Dedifferentiated amniotic fluid mesenchymal stem cell (primary cell): ENCODE data around the gene NRXN3.

ENCODE experiments used
- DNase-seq: peaks from one replicate; pipeline ENCODE4 v3.0.0-alpha.2; 2016; ENCODE audit errors: extremely low spot score

The NRXN3 gene

DNA sequence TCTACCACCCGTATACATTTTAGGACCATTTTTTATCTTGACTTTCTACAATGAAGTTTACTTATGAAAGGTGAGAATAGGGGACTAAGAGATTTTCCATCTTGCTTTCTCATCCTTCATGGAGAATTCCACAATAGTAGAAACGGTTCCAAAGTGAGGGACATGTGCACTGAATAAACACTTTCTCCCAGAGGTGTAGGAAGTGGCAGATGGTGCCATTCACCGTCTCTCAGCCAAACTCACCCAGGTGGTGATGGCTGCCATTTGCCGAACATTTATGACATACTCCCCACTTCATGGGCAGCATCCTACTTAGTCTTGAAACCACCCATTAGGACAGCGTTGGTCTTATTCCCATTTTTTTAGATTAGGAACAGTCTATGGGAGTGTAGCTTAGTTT is 1500.6 kb downstream of the NRXN3 start:
- no peak for DNase-seq

DNA sequence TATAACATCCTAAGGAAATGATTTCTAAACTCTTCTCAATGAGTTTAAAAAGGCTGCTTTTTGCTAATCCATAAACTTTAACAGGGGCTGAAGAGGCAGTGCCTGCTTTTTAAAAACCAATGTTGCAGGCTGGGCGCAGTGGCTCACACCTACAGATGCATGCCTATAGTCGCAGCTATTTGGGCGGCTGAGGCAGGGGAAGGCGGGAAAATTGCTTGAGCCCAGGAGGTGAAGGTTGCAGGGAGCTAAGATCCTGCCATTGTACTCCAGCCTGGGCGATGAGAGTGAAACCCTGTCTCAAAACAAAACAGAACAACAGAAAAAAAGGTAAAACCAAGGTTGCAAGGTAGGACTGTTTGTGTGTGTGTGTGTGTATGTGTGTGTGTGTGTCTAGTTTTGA is 1509.9 kb downstream of the NRXN3 start:
- DNase-seq: no peak

DNA sequence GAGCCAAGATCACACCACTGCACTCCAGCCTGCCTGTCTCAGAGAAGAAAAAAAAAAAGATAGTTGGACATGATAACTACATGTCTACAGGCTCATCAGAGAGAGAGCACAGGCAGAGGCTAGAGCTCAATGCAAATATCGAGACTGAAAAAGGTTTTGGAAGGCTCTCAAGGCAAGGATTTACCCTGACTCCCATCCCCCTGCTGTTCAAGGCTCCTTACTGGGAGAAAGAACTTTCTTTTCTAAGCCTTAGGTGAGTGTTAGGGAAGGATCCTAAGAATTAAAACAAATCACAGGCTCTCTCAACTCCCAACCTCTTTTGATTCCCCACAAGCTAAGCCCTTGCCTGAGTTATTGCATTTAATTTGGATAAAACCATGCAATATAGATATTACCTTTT is 1516.0 kb downstream of the NRXN3 start:
- DNase-seq: no peak

- DNase-seq: no peak
Measured at GRCh38 chr14:79690960-79691359, 1520.8 kb downstream of the NRXN3 start.

GRCh38 chr14:79693935-79694334 is 1523.8 kb downstream of the NRXN3 start:
- DNase-seq: no peak

DNA sequence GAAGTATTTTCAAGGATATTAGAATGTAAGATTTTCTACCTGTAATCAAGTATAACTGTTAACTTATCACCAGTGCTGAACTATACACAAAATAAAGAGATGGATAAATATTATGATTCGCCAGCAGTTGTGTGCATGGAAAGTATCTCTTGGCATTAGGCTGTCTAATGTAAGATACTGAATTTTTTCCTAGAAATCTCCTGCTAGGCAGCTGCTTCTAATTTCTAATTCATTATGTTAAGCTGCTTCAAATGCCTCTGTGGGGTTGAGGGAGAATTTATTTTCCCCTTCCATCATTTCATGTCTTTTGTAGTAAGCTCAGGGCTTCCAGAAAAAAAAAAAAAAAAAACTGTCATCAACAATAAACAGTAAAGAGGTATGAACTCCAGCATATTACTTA is 1525.1 kb downstream of the NRXN3 start:
- DNase-seq: no peak

GRCh38 chr14:79698298-79698711 is 1528.1 kb downstream of the NRXN3 start:
- DNase-seq: no peak

DNA sequence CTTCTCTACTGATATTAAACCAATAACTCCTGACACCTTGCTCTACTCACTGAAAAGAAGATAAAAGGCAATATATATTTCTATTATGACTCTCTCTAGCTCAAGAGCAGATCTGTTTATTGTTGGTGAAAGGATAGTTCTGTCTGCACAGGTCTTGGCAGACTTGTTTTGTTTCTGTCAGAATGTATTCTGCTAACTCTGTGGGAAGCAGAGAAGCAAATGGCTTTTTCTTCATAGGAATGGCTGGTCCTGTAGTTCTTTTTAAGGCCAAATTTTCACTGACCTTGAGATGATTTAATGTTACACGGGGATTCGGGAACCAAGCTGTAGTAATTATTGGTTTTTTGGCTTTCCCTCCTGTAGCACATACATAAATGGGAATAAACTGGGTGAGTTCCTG is 1529.0 kb downstream of the NRXN3 start:
- no peak for DNase-seq

- DNase-seq: no peak
Measured at GRCh38 chr14:79701371-79701770, 1531.2 kb downstream of the NRXN3 start.

GRCh38 chr14:79702197-79702596 is 1532.0 kb downstream of the NRXN3 start:
- DNase-seq: no peak

DNA sequence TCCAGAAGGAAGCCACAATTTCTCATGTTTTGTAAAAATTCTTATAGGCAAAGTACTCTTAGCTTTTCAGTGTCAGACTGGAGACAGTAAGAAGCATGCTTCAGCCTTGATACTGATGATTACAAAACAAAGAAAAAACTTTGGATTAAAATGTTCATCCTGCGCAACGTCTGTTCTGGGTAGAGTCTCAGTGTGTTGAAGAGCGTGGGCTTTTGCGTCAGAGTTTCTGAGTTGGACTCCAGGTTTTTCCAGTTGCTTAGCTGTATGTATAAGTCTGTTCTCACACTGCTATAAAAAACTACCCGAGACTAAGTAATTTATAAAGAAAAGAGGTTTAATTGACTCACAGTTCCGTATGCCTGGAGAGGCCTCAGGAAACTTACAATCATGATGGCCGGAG is 1533.0 kb downstream of the NRXN3 start:
- DNase-seq: no peak

GRCh38 chr14:79704041-79704807 is 1534.1 kb downstream of the NRXN3 start:
- no peak for DNase-seq

DNA sequence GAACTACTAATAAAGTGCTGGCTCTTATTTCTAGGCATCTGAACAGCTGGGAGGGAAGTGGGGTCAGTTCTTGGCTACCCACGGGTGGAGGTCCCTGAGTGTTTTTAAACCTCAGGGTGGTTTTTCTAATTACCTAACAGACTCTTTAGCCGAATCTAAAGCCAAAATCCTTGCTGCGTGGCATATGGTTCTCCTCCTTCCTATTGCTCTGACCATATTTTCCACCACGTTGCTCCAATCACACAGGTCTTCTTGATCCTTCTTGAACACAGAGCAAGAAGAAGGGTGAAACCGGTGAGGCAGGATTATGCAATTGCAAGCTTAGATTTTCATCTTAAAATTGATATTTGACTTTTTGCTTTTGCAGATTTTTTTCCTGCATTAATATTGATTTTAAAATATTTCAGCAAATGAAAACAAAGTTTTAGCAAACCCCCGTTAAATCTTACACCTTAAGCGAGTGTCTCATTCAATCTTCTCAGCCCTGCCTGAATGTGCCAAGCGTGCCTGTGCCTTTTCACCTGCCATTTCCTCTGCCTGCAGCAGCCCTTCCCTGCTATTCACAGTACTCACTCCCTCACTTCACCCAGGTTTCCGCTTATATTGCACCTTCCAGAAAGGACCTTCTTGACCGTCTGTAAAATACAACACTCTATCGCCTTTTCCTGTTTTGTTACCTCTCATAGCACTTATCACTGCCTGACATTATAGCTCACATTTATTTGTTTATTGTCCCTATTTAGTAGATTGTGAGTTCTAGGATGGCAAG is 1535.1 kb downstream of the NRXN3 start:
- no peak for DNase-seq

DNA sequence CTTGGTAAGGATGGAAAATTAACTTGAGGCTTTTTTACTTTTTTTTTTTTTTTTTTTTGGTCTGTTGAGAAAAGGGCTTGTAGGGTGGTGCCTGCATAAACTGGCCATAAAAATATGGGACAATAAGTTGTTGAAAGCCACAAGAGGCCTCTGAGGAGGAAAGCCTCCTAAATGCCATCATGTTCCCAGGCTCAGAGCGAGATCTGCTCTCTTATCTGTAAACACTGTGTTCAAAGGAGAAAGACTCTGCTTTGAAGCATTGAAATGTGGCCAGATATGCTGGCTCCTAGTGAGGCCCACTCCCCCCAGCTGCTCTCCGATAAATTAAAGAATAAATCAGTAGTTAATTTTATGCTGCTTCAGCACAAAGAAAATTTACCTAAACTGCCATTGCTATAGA is 1536.2 kb downstream of the NRXN3 start:
- no peak for DNase-seq

DNA sequence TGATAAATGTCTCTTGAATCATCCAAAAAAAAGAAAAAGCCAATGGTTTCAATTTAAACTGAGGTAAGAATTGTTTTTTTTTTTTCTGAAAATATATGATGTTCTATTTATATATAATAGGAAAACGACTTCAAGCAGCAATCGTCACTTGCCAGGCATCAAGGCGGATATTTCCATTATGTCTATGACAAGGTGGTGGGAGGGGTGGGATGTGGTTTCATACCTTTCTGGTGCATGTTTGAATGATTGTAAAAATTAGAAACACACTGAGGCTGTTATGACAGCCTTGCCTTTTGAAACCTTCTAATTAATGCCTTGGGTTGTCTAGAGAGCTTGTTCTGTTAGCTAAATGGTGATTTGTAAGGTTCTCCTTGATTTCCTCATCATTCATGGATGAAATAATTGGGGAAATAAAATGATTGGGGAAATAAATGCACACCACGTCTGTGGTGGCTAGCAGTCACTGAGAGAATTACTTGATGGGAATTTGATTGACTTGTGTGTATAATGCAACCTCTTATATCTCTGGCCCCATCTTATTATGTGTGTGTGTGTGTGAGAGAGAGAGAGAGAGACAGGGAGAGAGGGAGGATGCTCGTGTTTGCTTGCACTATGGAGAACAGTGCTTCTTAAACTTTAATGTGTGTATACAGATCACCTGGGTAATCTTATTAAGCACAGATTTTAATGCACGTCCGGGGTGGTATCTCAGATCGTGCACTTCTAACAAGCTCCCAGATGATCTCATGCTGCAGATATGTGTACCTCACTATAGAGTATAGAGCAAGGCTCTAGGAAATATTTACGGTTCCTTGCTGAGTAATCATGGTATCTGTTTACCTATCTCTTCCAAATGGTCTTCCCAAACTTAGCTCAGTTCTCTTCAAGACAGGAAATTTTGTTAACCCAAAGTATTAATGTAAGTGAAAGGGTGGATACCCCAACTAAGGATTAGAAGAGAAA is 1538.5 kb downstream of the NRXN3 start:
- DNase-seq: no peak

DNA sequence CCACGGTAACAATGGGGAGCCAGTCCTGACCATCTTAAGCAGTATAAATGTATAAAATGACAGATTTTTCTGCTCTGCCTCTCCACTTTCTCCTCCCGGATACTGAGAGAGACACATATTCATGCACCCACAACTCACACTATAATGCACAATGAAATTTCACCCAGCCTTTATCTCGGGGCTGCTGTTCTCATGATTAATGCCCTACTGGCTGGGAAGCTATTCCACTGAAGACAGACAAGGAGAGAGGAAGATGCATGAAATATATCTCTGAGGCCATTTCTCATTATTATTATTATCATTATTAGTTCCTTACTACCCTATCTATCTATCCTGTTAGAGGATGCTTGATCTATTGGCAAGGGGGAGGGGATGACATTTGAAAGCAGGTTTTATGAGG is 1539.4 kb downstream of the NRXN3 start:
- DNase-seq: no peak

- DNase-seq: no peak
Measured at GRCh38 chr14:79712302-79712950, 1542.3 kb downstream of the NRXN3 start.

GRCh38 chr14:79721399-79722084 is 1551.4 kb downstream of the NRXN3 start:
- DNase-seq: no peak

GRCh38 chr14:79724934-79725717 is 1555.0 kb downstream of the NRXN3 start:
- no peak for DNase-seq

DNA sequence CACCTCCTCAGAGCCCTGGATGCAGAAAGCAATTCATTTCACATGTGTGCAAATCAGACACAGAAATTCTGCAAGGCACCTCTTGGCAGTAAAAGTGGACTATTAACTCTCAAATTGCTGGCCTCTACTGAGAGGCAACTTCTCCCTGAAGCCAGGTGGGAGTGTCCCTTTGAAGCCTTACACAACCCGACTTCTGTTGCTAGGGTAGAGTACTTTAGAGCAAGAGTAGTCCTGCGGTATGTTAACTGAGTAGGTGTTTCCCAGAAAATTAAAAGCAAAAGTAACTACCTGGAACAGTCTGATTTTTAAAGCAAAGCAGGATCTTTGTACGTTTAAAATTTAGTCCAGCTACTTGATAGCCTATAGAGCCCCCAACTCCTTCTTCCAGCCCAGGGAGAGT is 1557.7 kb downstream of the NRXN3 start:
- no peak for DNase-seq
